GM18517 (cell line): ENCODE measurements around the gene TAB2.
"Not testable (repeated sequence)": the region's sequence is repeated elsewhere in the genome, so short reads cannot be mapped to it uniquely, and the experiment has no call there.

ENCODE experiments used
- ATAC-seq: cut with Tn5 transposase; IDR thresholded peaks from one replicate; pipeline ENCODE4 v1.9.1; 2021; ENCODE audit warnings: mild to moderate bottlenecking, moderate library complexity; ENCODE audit not compliant: unreplicated experiment

The TAB2 gene

DNA sequence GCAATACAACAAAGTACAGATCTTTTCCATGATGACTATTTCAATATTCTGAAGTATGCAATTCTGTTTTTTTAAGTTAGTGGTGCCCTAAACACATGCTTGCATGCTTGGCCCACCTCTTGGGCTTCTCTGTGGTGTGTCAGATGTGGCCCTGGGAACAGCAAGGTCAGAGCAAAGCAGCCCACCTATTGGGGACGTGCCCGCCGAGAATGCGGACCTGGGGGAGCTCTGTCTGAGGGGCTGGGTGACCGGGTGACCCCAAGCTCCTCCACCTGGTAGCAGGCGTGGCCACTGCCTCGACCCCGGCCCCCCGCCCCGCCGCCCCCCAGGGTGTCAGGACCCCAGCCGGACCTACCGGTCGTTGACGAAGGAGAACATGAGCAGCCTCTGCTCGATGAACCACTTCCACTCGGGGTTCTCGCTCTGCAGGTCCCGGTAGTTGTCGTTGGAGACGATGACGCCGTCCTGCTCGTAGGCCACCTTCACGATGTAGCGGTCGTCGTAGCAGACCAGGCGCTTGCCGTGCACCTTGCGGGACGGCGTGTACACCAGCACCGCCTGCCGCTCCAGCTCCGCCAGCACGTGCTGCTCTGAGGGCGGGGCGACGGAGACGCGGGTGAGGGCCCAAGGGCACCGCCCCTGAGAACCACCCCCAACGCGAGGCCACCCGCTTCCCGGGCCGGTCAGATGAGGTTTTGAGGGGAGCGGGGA, 139.0 kb downstream of the TAB2 start:
- ATAC-seq: no peak

- no peak for ATAC-seq
These were observed 139.9 kb downstream of the TAB2 start for GRCh38 chr6:149457316-149457884.

GRCh38 chr6:149458196-149458595, 140.7 kb downstream of the TAB2 start:
- no peak for ATAC-seq

DNA sequence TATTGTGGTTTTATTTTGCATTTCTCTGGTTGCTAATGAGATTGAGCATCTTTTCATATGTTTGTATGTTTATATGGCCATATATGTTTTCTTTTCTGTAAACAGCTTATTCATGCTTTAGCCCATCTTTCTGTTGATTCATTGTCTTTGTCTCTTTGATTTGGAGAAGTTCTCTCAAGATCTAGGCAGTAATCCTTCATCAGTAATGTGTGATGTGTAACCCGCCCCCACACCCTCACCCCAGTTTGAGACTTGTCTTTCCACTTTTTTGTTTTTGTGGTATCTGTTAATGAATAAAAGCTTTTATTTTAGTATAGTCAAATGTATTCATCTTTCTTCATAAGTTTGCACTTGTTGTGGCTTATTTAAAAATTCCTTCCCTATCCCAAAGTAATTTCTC, 141.3 kb downstream of the TAB2 start:
- no peak for ATAC-seq

GRCh38 chr6:149459761-149460160, 142.2 kb downstream of the TAB2 start:
- ATAC-seq: no peak

DNA sequence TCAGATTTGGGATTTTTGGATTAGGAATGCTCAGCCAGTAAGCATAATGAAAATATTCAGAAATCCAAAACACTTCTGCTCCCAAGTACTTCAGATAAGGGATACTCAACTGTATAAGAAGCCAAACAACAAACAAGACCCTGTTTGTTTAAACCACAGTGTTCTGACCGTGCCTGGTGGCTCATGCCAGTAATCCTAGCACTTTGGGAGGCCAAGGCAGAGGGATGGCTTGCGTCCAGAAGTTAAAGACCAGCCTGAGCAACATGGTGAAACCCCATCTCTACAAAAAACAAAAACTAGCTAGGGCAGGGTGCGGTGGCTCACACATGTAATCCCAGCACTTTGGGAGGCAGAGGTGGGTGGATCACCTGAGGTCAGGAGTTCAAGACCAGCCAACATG, 142.7 kb downstream of the TAB2 start:
- ATAC-seq: not testable (repeated sequence)
